ENCODE data around the gene KIAA1755.

Gene KIAA1755

DNA sequence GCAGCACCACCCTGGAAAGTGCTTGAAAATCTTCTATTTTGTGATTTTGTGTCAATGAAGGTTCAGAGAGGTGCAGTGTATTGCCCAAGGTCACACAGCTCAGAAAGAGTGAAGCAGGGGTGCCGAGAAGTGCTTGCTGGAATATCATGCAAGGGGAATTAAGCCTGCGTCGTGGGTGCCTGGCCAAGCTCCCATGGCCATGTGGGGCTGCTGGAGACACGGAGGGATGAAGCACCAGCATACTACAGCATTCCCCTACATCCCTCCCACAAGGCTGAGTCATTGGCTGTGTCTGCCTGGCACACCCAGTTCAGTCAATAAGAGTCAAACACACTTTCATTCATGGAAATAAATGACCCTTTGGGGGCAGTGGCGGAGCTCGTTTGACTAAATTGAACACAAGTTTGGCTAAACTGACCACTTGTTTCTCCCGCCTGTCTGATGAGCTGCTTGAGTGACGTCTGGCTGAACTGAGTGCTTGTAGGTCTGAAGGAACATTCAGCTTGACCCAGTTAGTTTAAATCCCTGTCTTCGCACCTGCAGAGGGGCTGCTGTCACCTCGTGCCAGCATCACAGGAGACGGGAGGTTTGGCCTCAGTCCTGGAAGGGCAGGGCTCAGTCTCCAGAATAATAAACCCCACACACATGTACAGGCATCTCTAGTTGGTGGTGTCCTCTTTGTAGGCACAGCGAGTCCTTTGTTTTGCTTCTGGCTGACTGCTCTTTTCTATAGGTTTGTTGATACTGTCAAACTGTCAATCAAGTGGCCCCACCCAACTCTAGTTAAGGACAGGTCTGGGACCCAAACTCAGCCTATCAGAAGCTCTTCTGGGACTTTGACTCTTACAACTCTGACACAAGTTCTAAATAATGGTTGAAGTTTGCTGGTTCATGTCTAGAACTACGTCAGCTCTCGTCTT lies 87.0 kb downstream of the KIAA1755 start:
- DNase-seq (ENCODE audit: low read depth) = peak; percentile 78
- H3K4me3 ChIP-seq (ENCODE audit: low read depth, low read length) = no peak overlapping the region

DNA sequence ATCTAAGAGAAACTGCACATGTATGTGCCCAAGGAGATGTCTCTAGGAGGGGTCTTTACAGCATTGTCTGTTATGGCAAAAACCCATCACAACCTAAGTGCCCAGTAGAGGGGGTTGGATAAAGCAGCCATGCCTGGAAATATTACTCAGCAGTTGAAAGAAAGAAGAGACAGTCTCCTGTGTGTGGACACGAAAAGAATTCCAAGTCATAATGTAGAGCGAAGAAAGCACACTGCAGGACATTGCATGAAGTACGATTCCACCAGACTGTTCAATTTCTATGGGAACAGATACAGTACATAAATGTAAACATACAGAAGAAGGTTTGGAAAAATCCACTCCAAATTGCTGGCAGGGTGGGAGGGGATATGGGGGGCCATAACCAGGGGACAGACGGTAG lies 88.1 kb downstream of the KIAA1755 start:
- no peak for DNase-seq (ENCODE audit: low read depth)

DNA sequence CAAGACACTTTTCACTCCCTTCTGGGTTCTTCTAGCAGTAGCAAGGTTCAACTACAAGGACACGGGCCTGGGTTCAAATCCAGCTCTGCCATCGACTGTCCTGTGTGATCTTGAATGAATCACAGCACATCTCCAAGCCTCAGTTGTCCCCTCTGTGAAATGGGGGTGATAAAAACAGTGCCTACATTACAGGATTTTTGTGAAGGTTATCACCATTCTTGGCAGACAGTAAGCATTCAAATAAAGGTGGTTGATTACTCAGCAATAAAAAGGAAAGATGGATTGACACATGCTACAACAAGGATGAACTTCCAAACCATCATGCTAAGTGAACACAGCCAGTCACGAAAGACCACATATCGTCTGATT lies 88.9 kb downstream of the KIAA1755 start:
- no peak for DNase-seq (ENCODE audit: low read depth)
- H3K4me3 ChIP-seq (ENCODE audit: low read depth, low read length) = no peak overlapping the region

More for the DNA sequence above, 88.1 kb downstream of the KIAA1755 start:
- H3K4me3 ChIP-seq (ENCODE audit: low read depth, low read length) = no peak overlapping the region

DNA sequence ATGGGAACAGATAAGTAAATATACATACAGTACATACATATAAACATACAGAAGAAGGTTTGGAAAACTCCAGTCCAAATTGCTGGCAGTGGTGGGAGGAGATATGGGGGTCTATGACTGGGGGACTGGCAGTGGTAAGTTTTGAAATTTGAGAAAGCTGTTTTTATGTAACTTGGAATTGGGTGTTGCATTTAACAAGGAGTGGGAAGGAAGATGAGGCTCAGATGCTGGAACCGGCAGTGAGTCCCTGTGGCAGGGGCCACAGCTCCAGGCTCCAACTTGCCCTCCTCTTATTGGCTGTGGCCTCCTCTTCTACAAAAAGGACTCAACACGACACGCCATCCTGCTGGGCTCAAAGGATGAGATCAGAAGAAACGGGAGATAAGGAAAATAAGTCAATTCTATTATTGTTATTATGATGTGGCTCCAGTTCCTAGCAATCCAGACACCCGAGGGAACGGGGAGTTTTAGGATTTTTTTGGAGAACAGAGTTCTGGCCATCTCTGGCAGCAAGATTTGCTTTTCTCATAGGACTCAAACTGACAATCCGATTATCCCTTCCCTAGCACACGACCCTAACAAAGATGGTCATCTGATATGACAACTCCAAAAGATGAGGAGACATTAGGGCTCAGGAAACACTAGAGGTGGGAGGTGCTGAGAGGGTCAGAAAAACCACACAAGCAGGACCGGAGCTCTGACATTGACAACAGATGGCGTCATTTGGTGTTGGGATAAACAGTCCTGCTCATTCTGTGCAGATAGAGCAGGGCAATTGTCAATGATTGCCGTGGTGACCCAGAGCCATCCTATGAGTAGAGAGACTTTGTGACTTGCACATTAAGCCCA lies 89.5 kb downstream of the KIAA1755 start:
- DNase-seq (ENCODE audit: low read depth) = no peak
- H3K4me3 ChIP-seq (ENCODE audit: low read depth, low read length) = no peak overlapping the region

DNA sequence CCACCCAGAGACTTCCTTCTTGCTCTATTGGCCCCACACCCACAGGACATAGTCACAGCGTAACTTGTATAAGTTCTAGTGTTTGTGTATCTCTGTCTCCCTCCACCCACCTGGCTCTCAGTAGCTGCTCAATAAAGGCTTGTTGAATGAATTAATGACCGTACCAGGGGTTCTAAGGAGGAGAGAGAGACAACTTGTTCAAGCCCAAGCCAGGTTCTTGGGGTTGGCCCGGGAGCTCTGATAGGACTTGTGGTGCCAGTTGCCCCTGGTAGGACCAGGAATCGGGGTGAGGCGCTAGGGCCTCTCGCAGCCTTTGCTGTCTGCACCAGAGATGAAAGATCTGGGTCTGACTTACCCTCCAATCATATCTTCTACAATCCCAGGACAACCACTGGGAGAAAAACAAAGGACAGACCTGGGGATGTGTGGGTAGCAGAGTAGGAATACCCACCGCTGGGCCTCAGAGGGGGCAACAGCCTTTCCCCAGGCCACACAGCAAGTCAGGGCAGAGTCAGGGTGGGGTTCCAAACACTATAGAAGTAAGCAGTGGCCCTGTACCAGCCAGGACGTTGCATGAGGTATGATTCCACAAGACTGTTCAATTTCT lies 90.2 kb downstream of the KIAA1755 start:
- H3K4me3 ChIP-seq (ENCODE audit: low read depth, low read length) = no peak overlapping the region
- no peak for DNase-seq (ENCODE audit: low read depth)

DNA sequence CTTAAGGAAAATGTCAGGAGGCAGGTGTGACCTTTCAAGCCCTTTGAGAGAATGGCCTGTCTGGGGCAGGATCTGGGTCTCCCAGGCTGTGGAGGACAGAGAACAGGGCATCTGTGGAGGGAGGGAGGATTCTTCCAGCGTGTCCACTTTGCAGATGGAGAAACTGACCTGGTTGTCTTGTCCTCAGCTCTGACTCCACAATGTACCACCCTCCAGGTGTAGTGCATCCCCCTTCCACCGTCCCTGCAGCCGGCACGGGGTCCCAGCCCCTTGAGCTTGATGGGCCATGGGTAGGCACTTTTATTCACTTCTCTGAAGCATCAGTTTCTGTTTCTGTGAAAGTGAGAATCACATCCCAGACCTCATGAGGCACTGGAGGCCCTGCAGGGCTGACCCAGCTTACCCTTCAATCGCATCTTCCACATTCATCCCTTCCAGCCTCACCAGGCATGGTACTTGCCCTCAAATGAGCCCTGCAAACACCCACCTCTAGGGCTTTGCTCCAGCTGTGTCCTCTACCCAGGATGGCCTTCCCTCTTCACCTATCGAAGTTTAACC lies 90.8 kb downstream of the KIAA1755 start:
- H3K4me3 ChIP-seq (ENCODE audit: low read depth, low read length) = no peak overlapping the region
- no peak for DNase-seq (ENCODE audit: low read depth)

DNA sequence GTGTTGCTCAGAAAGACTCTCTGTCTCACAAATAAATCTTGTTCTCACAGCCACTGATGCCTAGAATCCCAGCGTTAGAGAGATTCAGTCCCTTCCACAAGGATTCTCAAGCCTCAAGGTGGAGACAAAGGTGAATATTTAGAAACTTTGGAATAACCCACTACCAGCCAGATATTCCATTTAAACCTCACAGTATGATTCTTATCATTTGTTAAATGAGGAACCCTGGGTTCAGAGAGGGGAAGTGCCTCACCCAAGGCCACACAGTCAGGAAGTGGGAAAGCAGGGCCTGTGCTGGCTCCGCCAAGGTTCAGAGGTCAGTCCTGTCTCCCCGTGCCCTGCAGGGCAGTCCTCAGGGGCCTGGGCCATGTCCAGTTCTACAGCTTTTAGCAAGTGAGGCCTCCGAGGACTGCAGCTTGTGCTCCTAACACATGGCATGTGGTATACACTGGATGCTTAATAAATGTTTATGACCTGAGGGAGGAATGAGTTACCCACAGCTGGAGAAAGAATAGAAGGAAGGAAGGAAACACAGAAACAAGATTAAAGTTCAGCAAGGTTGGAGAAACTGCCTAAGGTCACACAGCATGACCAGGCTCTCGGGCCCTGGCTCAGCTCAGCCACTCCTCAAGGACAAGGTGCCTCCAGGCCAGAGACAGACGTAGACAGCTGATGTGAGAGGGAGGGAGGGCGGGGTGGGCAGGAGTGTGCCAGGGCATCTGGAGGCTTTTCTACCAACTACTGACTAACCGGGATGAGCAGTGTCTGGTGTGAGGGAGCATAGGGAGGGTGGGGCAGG lies 91.5 kb downstream of the KIAA1755 start:
- no peak overlapping the region for H3K4me3 ChIP-seq (ENCODE audit: low read depth, low read length)
- no peak for DNase-seq (ENCODE audit: low read depth)

DNA sequence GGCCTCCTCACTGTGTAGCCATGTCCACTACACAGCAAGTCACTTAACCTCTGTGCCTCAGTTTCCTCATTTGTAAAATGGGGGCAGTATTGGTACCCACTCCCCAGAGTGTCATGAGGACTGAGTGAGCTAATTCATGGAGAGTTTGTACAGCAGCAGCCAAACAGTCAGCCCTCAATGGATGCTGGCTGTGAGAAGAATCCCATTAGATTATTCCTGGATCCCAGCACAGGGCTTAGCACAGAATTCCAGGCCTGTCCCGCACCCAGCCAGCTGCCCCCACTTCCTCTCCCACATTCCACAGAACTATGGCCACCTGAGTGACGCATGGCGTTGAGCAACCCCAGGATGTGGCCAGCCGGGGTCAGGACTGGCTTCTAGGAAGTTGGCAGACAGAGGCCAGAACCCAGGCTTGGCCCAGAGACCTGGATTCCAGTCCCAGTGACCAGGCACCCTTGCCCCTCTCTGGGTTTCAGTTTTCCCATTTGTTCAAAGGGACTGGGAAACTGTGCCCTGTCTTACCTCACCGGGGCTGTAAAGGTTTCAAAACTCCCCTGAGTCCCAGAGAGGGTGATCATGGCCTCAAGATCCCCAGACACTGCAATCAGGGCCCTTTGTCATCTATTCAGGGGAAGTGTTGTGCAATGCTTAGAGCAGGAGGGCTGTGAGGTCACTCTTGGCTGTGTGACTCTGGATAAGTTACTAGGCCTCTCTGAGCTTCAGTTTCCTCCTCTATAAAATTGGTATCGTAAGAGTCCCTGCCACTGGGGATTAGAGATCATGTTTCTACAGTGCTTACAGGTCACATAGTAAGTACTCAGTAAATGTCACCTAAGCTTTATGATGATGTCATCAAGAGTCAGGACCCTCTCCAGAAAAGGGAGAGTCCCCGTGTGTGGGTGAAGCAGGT lies 92.4 kb downstream of the KIAA1755 start:
- DNase-seq (ENCODE audit: low read depth) = peak; percentile 80
- H3K4me3 ChIP-seq (ENCODE audit: low read depth, low read length) = no peak overlapping the region

DNA sequence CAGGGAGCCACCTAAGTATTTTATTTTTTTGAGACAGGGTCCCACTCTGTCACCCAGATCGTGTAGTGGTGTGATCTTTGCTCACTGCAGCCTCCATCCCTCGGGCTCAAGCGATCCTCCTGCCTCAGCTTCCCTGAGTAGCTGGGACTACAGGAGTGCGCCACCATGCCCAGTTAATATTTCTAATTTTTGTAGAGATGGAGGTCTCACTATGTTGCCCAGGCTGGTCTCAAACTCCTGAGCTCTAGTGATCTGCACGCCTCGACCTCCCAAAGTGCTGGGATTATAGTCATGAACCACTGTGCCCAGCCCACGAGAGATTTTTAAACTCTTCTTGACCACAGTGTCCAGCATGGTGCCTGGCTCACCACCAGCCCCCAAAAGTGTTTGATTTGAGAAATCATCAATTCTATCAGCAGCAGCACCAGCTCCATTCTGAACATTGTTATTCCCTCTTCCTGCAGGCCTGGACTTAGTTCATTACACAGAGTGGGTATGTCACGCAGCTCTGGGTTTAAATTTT lies 93.1 kb downstream of the KIAA1755 start:
- H3K4me3 ChIP-seq (ENCODE audit: low read depth, low read length) = no peak overlapping the region

DNA sequence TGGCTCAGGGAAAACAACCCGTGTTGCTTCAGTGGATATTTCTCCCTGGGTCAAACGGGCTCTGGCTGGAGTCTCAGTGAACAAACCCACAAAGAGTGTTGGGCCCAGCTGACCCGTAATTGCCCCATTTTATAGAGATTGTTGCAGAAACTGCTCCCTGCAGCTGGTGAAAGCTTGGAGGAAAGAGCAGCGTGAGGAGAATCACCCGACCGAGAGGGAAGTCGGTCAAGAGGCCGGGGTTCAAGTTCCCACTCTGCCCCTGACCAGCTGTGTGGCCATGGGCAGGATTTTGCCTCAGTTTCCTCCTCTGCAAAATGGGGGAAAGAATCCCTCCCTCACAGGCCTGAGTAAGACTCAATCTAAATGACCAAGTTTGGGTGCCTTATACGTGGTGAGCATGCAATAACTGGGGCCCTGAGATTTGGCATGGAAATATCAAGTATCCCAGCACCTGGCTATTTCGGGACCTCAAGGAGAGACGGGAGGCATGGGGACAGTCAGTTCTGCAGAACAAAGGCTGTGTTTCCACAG lies 93.8 kb downstream of the KIAA1755 start:
- no peak for DNase-seq (ENCODE audit: low read depth)
- H3K4me3 ChIP-seq (ENCODE audit: low read depth, low read length) = no peak overlapping the region

More for the DNA sequence above, 93.1 kb downstream of the KIAA1755 start:
- no peak for DNase-seq (ENCODE audit: low read depth)

DNA sequence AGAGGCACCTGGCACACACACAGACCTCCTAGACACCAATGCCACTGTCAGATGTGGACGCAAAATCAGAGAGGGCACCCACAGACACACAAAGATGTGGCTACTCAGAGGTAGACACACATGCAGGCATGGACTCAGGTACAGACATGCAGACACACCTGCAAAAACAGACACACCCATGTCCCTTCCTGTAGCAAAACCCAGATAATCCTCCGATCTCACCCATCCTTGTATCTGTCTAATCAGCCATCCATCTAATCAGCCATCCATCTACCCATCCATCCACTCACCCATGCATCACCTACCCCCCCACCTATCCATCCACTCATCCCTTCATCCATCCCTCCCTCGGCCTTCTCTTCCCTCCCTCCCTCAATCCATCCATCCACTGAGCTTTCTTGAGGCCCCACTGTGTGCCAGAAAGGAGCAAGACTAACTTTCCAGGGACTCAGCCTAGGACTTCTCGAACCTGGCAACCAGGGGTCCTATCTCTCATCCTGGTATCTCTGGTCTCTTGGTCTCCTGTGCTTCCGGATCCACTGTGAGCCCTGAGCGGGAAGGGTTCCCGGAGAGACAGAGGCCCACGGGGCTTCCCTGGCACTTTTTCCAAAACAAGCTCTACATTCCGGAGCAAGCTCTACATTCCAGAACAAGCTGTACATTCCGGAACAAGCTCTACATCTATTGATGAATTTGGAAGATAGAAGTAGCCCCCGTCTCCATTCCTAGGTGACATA lies 94.4 kb downstream of the KIAA1755 start:
- no peak overlapping the region for H3K4me3 ChIP-seq (ENCODE audit: low read depth, low read length)
- no peak for DNase-seq (ENCODE audit: low read depth)

DNA sequence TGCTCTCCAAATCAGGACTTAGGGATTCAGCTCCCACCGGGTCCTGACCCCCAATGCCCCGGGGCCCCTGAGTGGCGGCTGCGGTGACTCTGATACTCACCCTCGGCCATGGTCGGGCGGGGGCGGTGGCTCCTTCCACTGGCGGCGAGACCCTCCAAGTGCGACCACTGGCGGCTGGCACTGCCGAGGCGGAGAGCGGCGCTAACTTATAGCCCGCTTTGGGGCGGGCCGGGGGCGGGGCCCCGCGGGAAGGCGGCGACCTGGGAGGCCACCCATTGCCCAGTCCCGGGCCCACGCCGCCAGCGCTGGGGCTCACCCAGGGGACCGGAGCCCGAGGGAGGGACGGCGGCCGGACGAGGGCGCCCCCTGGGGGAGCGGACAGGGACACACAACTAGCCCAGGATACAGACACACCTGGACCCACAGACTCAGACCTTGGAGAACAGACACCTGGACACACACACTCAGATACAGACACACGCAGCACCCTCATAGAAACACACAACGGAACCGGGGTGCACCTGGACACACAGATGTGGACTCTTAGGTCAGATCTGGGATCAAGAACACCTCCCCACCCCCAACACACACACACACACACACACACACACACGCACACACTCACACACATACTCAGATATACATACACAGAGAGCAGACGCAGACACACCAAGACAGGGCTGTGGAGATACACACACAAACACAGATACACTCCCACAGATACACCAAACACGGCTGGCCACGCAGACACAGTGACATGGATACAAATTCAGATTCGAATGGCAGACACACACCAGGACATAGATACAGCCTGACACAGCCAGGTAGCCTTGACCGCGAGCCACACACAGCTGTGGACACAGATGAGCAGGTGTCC lies 95.2 kb downstream of the KIAA1755 start, which contains the start of gene TGM2:
Gene TGM2, minus strand, starts transcription at position 182 of the 877 bp plus-strand sequence. Its CDS starts 72 bp downstream, at position 110.
- H3K4me3 ChIP-seq (ENCODE audit: low read depth, low read length) = peak within 1 kb of the TSS; percentile 43
- no peak for DNase-seq (ENCODE audit: low read depth)

DNA sequence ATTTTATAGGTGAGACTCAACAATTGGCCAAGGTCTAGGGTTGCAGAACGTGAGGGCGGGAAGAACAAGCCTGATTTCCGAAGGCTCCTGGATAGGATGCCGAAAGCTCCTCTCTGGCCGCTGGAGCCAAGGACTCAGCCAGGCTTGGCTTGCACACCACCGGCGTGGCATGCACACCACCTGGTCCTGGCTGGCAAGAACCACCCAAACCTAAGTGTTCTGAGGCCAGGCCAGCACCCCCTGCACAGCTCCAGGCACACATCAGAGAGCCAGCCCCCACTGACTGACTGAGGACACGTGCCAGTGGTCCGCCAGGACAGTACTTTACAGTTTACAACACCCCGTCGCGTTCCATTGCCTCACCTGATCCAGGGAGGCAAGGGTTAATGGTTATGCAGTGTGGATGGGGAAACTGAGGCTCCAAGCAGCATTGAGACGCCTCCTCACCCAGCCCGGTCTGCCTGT lies 95.9 kb downstream of the KIAA1755 start:
- peak overlapping the region; percentile 43 for H3K4me3 ChIP-seq (ENCODE audit: low read depth, low read length)

DNA sequence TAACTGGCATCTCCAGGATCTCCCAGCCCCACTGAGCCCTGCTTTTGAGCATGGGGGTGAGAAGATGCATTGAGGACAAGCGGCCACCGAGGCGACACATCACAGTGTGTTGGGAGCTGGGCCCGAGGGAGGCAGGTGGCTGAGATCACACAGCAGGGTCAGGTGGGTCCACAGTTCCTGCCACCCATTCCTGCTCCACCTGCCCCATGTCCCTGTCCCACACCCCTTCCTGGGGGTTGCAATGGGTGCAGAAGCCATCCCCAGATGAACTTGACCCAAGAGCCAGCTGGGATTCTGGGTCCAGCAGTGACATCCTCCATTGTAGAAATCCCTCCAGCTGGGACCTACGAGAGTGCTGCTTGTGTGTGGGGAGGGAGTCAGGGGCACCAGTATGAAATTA lies 96.5 kb downstream of the KIAA1755 start:
- DNase-seq (ENCODE audit: low read depth) = no peak
- no peak overlapping the region for H3K4me3 ChIP-seq (ENCODE audit: low read depth, low read length)

More for the DNA sequence above, 95.9 kb downstream of the KIAA1755 start:
- DNase-seq (ENCODE audit: low read depth) = no peak

Data from skeletal muscle cell (primary cell).